ENCODE measurements around the gene GPR31. TPM values are rescaled to one million over a fixed set of nuclear protein-coding genes. Genes with fewer than 3 reads are reported as not detected.
"Not testable (repeated sequence)": the region's sequence is repeated elsewhere in the genome, so short reads cannot be mapped to it uniquely, and the experiment has no call there.

The GPR31 gene, protein sequence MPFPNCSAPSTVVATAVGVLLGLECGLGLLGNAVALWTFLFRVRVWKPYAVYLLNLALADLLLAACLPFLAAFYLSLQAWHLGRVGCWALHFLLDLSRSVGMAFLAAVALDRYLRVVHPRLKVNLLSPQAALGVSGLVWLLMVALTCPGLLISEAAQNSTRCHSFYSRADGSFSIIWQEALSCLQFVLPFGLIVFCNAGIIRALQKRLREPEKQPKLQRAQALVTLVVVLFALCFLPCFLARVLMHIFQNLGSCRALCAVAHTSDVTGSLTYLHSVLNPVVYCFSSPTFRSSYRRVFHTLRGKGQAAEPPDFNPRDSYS
- total RNA-seq (2014; rRNA removed; shearing (Covaris generic)): not detected in 2 replicates

DNA sequence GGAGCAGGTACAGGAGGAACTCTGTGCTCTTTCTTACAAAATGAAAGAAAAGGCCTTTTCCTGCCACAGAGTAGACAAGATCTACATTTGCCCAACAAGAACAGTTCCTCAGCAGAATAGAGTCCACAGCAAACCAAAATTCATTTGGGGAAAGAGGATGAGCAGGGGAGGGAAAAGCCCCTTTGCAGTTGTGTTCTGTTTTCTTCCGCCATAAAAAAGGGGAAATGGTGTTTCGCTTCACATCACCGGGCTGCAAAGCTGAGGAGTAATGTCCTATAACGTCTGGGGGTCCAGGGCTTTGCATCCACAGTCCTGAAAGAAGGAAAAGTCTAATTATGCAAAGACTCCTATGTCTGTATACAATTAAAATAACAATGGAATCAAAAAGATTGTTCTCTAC is at the start of gene GPR31:
Gene GPR31 (minus strand): TSS at position 118 of the 400 bp plus-strand sequence. CDS start 149 bp downstream, outside the sequence.
- H3K27ac ChIP-seq: no peak within 1 kb of the TSS
- no peaks in the 10 kb centered on the region for H3K9me3 ChIP-seq (replicated peaks)
- H3K36me3 ChIP-seq: no peaks in the 10 kb centered on the region
- no peaks in the 10 kb centered on the region for H3K4me1 ChIP-seq (replicated peaks)
- no peaks in the 10 kb centered on the region; the same call in 1 of the 2 replicates for H3K27me3 ChIP-seq (replicated peaks)
- no peak for DNase-seq (ENCODE audit: low read depth in 1 of 2, low spot score in 2 of 2)
- no peak within 1 kb of the TSS for H3K4me3 ChIP-seq

GRCh38 chr6:167207527-167207926 is 49.7 kb upstream of the GPR31 start:
- Histone ChIP-seq H3K27ac (no peak overlapping the region), H3K36me3 (no peaks in the 10 kb centered on the region)

DNA sequence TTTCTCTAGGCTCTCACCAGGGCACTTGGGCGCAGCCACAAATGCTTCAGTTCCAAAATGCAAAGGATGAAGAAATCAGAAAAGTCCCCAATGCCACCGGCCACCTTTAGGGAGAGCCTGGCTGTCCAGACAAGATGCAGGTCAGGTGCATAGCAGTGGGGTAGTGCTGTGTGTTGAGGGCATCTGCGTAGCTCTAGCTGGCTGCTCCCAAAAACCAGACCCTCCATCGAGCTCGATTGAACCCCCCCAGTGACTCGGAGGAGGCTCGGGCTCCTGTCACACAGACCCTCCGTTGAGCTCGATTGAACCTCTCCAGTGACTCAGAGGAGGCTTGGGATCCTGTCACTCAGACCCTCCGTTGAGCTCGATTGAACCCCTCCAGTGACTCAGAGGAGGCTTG is 47.5 kb upstream of the GPR31 start:
- H3K4me1 ChIP-seq (replicated peaks); H3K9me3 ChIP-seq (replicated peaks); H3K27me3 ChIP-seq (replicated peaks); DNase-seq (ENCODE audit: low read depth in 1 of 2, low spot score in 2 of 2); H3K36me3 ChIP-seq; H3K27ac ChIP-seq; H3K4me3 ChIP-seq: not testable (repeated sequence)

More at GRCh38 chr6:167207527-167207926, 49.7 kb upstream of the GPR31 start:
- DNase-seq (ENCODE audit: low read depth in 1 of 2, low spot score in 2 of 2): no peak
- Histone ChIP-seq H3K4me3 (no peak overlapping the region), H3K9me3 (replicated peaks) (no peaks in the 10 kb centered on the region), H3K27me3 (replicated peaks) (no peaks in the 10 kb centered on the region), H3K4me1 (replicated peaks) (no peaks in the 10 kb centered on the region)

DNA sequence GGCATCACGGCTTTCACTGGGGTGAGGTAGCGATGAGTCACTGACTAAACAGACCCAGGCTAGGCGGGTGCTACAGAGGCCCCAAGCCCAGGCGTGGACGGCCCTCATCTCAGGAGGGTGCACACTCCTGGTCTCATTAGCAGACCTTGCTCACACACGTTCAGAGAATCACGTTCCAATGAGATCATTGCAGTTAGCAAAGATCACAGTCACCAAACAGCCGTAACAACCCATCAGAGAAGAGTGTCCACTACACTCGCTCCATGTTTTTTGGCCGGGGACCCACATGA is 46.2 kb upstream of the GPR31 start:
- not testable (repeated sequence) for H3K27ac ChIP-seq; H3K9me3 ChIP-seq (replicated peaks); H3K4me1 ChIP-seq (replicated peaks); H3K4me3 ChIP-seq; H3K36me3 ChIP-seq; H3K27me3 ChIP-seq (replicated peaks)
- peak in 1 of 2 experiments; percentile 65 for DNase-seq (ENCODE audit: low read depth in 1 of 2, low spot score in 2 of 2)

- H3K27me3 ChIP-seq (replicated peaks); H3K4me3 ChIP-seq; H3K4me1 ChIP-seq (replicated peaks); H3K9me3 ChIP-seq (replicated peaks); H3K27ac ChIP-seq; H3K36me3 ChIP-seq: not testable (repeated sequence)
- peak; percentile 20 to 40 for DNase-seq (ENCODE audit: low read depth in 1 of 2, low spot score in 2 of 2)
Observed at GRCh38 chr6:167203261-167204058, 45.7 kb upstream of the GPR31 start.

- H3K27me3 ChIP-seq (replicated peaks): peaks cover 12% of the 10 kb centered on the region; the same call in 1 of the 2 replicates
- not testable (repeated sequence) for DNase-seq (ENCODE audit: low read depth in 1 of 2, low spot score in 2 of 2); H3K4me1 ChIP-seq (replicated peaks); H3K36me3 ChIP-seq; H3K4me3 ChIP-seq; H3K27ac ChIP-seq; H3K9me3 ChIP-seq (replicated peaks)
Observed at GRCh38 chr6:167202613-167203012, 44.8 kb upstream of the GPR31 start.

DNA sequence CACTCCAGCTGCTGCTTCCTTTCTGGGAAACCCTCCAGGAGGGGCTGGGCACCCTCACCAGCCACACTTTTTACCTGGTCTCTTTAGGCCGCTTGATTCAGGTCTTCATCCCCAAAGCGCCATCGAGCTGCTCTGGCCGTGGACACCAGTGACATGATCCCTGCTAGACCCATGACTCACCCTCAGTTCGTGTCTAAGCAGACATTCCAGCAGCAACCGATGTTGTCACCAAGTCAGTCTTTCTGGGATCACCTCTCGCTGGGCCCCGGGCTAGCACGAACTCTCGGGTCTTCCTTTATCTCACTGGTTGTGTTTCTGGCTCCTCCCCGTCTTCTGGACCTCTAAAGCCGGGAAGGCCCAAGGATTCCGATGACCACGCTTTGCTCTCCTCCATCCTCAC is 43.0 kb upstream of the GPR31 start:
- no peaks in the 10 kb centered on the region for H3K36me3 ChIP-seq
- H3K9me3 ChIP-seq (replicated peaks): no peaks in the 10 kb centered on the region
- H3K27me3 ChIP-seq (replicated peaks): peaks cover 20% of the 10 kb centered on the region
- no peaks in the 10 kb centered on the region for H3K4me1 ChIP-seq (replicated peaks)
- no peak overlapping the region for H3K4me3 ChIP-seq
- no peak overlapping the region for H3K27ac ChIP-seq
- DNase-seq (ENCODE audit: low read depth in 1 of 2, low spot score in 2 of 2): peak in 1 of 2 experiments; percentile 32

- H3K4me3 ChIP-seq; H3K9me3 ChIP-seq (replicated peaks); H3K36me3 ChIP-seq; H3K4me1 ChIP-seq (replicated peaks); DNase-seq (ENCODE audit: low read depth in 1 of 2, low spot score in 2 of 2); H3K27ac ChIP-seq: not testable (repeated sequence)
- peaks cover 20% of the 10 kb centered on the region for H3K27me3 ChIP-seq (replicated peaks)
Observed at GRCh38 chr6:167195941-167196610, 38.3 kb upstream of the GPR31 start.

DNA sequence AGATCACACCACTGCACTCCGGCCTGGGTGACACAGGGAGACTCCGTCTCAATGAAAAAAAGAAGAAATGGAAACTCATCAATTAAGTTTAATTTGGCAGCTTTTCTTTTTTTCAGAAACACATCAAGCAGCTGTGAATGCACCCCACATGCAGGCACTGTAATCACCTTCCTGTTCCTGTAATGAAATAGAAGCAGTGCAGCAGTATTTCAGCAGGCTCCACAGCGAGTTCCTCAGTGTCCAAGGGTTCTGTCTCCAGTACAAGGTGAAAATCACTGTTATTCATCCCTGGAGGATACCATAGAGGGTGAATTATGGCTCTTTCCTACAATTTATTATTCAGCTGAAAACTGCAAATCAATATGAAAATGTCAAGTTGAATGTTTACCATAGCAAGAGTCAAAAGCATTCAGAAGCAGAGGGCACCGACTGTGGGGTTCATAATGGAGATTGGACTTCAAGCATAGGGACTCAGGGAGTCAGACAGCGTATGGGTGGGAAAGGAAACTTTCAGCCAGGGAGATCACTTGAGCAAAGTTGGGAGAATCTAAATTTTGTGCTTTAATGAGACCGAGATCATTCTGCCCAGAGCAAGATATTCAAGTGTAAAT is 35.8 kb upstream of the GPR31 start:
- peaks cover 15% of the 10 kb centered on the region for H3K27me3 ChIP-seq (replicated peaks)
- DNase-seq (ENCODE audit: low read depth in 1 of 2, low spot score in 2 of 2); H3K36me3 ChIP-seq; H3K27ac ChIP-seq; H3K9me3 ChIP-seq (replicated peaks); H3K4me1 ChIP-seq (replicated peaks); H3K4me3 ChIP-seq: not testable (repeated sequence)

- not testable (repeated sequence) for H3K36me3 ChIP-seq; H3K9me3 ChIP-seq (replicated peaks); H3K4me1 ChIP-seq (replicated peaks); H3K27ac ChIP-seq; DNase-seq (ENCODE audit: low read depth in 1 of 2, low spot score in 2 of 2); H3K27me3 ChIP-seq (replicated peaks); H3K4me3 ChIP-seq
Observed at GRCh38 chr6:167191043-167191583, 33.3 kb upstream of the GPR31 start.

DNA sequence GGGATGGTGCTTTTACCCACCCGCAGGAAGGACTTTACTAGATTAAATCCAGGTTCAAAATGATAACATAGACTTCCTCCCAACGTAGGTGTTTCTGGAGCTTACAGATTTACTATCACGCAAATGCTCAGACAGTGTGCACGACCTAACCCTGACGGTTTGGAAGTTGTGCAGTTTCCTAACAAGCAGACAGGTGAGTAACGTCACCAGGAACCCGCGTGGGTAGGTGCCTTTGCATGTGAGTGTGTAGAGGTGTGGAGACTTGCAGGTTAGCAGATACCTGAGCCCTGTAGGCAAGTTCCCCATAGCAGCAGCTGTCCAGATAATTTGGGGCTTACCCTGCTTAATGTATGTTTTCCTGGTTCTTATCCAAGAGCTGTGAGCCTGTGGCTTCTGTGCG is 29.5 kb upstream of the GPR31 start:
- not testable (repeated sequence) for DNase-seq (ENCODE audit: low read depth in 1 of 2, low spot score in 2 of 2); H3K36me3 ChIP-seq; H3K4me1 ChIP-seq (replicated peaks); H3K4me3 ChIP-seq; H3K9me3 ChIP-seq (replicated peaks); H3K27ac ChIP-seq; H3K27me3 ChIP-seq (replicated peaks)

GRCh38 chr6:167185101-167185500 is 27.3 kb upstream of the GPR31 start:
- H3K27ac ChIP-seq; H3K9me3 ChIP-seq (replicated peaks); H3K36me3 ChIP-seq; H3K27me3 ChIP-seq (replicated peaks); DNase-seq (ENCODE audit: low read depth in 1 of 2, low spot score in 2 of 2); H3K4me3 ChIP-seq; H3K4me1 ChIP-seq (replicated peaks): not testable (repeated sequence)

- H3K9me3 ChIP-seq (replicated peaks); H3K36me3 ChIP-seq; H3K4me3 ChIP-seq; DNase-seq (ENCODE audit: low read depth in 1 of 2, low spot score in 2 of 2); H3K4me1 ChIP-seq (replicated peaks); H3K27ac ChIP-seq; H3K27me3 ChIP-seq (replicated peaks): not testable (repeated sequence)
Observed at GRCh38 chr6:167182913-167183314, 25.1 kb upstream of the GPR31 start.

Data from SJSA1 (cell line).